Activated CD4-positive, alpha-beta T cell treated with anti-CD3 and anti-CD28 coated beads for 1 hour (primary cell): ENCODE data around the gene PROM2.

Experiments
- DNase-seq: peaks from one replicate; pipeline ENCODE4 v3.0.0-alpha.2; 2020

PROM2 gene

DNA sequence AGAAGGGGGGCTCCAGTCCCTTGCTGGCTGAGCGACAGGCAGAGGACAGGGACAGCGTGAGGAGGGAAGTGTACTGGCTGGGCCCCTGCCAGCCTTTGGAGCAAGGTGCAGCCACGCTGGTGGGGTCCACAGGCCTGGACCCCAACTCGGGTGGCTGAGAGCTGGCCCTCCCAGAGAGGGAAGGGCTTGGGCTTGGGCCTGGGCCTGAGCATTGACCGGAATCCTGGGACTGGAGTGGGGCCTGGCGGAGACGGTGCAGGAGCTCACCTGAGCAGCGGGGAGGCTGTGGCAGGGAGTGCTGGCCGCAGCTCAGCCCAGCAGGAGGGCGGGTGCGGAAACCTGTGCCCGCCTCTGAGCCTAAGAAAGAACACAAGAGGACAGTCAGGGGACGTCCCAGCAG is 50.8 kb downstream of the PROM2 start:
- DNase-seq: no peak

DNA sequence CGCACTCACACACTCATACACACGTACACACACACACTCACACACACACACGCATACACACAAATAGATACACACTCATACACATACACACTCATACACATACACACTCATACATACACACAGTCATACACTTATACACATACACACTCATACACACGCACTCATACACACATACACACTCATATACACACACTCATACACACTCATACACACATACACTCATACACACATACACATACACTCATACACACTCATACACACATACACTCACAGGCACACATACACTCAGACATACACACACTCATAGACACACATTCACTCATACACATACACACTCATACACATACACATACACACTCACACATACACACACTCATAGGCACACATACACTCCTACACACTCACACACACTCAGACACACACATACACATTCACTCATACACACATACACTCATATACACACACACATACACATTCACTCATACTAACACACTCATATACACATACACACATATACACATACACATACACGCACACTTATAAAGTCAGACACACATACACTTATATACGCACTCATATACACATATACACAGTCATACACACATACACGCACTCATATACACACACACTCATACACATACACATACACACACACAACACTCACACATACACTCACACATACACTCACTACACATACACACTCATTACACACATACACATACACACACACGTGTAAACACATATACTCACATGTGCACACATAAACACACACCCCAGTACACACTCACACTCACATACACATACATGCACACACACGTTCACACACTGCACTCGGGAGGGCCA is 51.6 kb downstream of the PROM2 start:
- DNase-seq: no peak

DNA sequence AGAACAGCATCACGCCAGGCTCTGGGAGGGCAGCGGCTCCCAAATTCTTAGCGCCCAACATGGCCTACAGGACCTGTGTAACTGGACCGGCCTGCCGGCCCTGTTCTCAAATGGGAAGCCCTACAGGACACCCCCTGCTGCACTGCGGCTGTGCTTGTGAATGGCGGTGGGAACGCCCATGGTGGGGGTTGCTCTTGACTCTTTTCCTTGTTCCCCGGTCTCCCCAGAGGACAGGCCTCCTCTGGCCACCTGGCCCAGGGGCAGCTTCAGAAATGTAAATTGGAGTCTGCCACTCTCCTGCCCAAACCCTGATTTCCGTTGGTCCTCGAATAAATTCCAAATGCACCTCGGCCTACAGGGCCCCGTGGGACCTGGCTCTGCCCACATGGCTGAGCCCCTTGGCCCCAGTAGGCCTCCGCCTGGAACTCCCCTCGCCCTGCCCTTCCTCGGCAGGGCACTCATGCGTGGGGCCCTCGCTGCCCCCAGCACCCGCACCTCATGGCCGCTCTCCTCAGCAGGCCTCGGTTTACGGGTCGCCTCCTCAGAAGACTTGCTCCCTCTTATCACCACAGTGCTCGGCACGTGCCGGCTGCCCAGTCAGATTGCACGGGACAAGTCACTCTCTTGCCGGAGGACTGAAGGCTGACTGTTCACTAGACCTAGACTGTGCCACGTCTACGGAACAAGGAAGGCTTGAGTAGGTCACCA is 52.3 kb downstream of the PROM2 start:
- DNase-seq: no peak

DNA sequence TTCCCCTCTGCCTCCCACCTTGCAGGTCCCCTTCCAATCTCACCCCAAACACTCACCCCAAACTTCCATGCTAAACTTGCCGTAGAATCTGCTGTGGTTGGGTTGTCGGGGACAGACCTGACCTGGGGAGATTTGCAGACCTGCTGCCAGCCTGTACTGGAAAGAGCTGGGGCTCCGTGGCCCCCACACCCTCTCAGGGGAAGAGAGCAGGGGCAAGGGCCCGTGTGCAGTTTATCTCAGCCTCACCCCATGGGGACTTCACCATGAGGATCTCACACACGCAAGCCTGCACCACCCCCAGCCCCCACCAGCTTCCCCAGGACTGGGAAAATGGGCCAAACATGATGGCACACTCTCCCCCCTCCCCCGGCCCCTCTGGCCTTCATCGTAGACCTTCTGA is 53.6 kb downstream of the PROM2 start:
- DNase-seq: no peak

DNA sequence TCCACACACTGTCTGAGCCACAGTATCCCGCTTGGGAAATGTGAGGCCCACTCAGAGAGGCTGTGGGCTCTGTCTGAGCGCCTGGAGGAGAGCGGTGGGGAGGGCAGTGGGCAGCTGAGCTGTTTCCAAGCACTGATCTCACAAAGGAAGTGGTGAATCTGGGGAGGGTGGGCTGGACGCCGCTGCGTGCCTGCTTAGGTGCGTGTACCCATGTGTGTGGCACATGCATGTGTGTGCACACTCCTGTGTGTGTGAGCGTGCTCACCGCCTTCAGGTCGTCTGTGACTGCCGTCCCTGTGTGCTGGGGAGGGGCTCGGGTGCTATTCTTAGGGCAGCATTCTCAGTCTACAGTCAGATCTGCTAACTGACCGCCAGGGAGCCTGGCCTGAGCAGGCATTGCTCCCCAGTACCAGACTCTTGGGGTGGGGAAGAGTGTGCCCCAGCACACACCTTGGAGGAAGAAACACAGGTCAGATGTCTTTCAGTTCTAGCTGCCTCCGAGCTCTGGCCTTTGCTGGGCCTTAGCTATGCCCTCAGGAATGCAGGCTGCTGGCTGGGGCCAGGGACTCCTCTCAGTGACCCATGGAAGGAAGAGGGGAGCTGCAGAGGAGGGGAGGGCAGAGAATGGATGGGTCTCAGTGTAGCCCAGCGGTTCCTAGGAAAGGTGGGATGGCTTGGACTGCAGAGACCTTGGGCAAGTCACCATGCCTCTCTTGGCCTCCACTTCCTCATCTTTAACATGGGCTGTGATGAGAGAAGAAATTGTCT is 54.3 kb downstream of the PROM2 start:
- no peak for DNase-seq

DNA sequence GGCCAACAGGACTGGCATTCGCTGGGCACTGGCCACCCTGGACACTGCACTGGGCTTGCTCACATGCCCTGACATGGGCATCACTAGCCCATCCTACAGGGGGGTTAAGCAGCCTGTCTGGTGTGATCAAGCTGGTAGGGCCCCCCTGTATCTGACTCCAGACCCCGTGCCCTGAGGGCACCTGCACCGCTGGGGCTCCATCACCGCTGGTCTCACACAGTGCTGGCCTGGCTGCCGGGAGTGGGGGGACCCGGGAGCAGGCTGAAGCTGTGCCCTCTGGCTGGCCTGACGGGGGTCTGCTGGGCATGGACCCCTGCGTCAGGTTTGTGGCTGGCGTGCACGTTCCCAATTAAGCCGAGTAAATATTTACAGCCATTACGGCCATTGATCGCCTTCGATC is 55.2 kb downstream of the PROM2 start:
- no peak for DNase-seq

DNA sequence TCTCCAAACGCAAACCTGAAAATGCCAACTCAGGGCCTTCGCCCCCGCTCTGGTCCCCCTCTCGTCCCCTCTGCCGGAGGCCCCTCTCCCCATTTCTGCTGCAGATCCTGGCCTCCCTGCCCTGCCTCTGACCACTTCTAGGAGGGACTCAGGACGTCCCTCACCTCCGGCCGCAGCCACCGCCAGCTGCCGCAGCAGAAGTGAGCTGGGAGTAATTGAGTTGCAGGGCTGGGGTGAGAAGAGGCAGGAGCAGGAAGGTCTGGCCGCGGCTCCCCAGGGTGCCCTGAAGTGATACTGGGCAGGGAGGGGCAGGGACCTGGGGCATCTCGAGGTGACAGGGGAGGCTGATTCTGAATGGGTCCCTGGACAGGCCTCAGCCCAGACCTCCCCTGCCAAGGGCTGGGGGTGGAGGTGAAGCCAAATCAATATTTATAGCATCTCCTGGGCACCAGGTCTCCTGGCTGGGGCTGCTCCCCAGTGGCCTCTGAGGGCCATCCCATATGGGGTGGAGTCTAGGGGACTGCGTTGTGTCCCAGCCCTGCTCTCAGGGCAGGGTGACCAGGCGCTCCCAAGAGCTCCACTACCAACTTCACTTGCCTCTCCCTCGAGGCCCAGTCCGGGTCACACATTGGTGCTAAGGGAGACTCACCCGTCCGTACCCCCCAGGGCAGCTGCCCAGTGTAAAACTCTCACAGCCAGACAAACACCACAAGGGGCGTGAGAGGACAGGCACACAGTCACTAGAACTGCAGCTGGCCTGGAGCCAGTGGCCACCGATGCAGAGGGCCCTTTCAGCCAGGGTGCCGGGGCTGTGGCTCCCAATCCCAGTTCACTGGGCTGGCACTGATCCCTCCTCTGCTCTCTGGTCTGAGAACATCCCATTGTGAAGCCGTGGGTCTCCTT is 55.9 kb downstream of the PROM2 start:
- no peak for DNase-seq

DNA sequence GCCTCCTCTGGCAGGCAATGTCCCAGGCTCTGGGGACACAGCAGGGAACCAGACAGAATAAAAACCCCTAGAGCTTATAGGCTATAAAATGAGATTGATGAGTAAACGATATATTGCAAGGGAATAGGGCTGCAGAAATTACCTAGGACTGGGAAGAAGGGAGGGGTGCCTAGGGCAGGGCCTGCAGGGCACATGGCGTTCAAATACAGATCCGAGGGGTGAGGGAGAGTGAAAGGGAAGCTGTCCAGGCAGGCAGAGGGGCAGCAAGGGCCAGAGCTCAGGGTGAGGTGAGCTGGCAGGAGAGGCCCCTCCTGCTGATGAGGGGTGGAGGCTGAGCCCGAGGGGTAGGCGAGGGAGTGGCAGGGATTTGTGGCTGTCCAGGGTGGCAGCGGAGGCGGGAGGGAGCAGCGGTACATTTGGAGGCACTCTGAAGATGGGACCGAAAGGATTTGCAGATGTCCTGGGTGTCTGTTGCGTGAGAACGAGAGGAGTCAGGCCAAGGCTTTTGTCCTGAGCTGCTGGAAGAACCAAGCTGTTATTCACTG is 56.6 kb downstream of the PROM2 start:
- no peak for DNase-seq

DNA sequence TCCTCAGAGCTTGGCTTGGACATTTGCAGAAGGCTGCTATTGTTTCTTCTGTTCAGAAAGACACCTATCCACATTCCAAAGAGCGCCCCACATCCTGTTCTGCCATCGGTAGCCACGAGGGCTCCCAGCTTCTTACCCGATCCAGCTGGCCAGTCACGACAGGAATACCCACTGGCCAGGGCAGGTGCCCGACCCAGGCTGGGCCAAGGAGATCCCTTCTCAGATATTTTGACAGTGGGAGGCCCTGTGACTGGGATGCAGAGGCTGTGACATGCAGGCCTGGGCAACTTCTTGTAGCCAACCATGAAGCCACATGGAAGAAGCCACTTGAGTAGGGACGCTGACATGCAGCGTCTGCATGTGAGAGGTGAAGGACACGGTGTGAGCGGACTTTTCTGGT is 57.4 kb downstream of the PROM2 start:
- no peak for DNase-seq

DNA sequence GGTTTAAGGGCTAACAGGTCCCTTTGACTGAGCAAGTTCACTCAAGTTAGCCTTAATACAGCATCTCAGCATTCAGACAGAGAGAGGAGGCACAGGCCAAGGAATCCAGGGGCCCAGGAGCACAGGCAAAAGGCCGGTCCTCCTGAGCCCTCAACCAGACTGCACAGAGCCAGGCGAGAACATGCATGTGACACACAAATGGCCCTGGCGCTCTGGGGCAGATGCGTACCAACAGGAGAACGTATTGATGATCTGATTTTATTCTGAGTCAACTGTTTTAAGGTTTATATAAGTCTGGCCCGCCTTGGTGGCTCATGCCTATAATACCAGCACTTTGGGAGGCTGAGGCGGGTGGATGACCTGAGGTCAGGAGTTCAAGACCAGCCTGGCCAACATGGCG is 57.8 kb downstream of the PROM2 start:
- no peak for DNase-seq

DNA sequence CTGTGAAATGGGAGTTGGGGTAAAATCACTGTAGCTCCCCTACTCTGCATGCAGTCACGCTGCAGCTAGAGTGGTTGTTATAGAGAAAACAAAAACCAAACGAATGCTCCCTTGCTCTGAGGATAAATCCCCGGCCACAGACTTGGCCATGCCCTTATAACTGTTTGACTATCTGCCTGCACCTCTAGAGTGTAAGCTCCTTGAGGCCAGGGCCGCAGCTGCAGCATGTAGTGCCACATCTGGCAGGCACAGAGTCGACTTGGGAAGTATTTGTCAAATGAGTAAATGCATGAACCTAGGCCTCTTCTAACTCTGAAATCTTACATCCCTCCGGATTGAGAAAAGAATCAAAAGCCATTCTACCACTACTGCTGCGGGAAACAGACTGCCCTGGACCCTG is 58.8 kb downstream of the PROM2 start:
- no peak for DNase-seq

DNA sequence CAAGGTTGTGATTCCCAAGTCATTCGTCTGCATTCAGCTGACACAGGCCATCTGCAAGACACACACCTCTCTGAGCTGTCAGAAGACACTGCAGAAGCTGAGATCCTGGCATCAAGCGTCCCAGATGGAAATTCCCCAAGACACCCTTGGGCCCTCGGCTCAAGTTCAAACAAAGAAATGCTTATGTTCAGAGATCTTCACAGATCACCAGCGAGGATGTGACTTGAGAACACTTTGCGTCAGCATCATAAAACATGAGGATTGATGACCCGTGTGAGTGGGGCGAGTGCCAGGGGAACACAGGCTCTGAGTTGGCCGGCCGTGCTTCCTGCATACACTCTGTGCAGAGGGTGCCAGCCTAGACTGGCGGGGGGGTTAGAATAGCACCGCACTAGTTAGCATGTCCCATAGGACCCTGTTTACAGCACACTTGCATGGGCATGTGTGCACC is 59.7 kb downstream of the PROM2 start:
- DNase-seq: no peak

DNA sequence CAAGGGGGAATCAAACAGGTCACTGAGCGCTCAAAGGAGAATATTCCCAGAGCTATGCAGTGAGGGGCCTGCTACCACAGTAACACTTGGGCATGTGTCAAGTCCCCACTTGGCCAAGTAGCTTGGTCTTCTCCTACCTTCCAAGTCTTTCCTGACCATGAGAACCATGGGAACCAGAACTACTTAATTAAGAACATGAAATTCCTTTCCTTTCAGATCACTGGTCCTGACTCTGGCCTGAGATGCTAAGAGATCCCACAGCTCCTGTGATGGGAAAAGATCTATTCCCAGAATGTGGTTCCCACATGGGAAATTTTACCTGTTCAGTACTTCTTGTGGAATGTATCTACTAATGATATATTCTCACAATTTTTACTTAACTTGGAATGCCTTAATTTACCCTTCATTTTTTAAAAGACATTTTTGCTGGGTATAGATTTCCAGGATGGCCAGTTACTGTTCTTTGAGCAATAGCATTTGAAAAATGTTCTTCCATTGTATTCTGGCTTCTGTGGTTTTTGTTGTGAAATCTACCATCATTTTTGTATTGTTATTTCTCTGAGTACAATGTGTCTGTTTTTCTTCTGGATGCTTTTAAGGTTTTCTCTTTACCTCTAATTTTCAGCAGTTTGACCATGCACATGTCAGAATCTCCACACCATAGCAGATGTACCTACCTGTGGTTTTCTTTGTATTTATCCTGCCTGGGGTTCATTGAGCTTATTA is 60.8 kb downstream of the PROM2 start:
- DNase-seq: no peak

DNA sequence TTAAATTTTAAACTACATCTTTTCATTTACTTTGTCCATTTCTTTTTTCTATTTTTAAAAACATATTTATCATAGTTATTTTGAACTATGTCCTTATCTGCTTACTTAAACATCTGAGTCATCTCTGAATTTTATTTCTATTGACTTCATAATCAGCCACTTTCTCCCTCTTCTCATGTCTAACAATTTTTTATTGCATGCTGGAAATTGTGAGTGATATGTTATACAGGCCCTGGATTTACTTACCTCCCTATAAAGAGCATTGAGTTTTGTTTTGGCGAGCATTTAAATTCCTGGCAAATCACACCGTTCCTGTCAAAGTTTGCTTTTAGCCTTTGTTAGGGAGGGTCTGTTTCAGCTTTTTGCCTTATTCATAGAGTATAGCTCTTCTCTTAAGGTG is 62.2 kb downstream of the PROM2 start:
- no peak for DNase-seq

DNA sequence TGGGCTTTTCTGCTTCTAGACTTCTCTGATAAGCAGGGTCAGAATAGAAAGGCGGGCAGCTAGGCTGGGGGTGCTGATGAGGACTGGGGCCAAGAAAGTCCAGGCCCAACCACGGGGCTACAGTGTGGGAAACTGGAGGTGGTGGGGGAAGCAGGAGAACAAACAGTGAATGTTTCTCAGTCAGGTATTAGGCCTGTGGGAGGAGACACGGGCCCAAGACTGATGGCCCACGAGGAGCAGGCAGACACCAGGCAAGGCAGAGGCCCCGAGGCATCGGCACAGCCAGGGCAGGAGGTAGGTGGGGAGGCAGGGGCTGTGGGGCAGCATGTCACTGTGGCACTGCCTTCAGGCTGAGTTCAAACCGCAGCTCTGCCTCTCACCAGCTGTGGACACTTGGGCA is 63.6 kb downstream of the PROM2 start:
- DNase-seq: no peak
